ENCODE data around the gene CDK16. TPM values are rescaled to one million over a fixed set of nuclear protein-coding genes. Genes with fewer than 3 reads are reported as not detected.

Gene CDK16
- 52.8 and 61.2 TPM in 2 replicates for total RNA-seq

DNA sequence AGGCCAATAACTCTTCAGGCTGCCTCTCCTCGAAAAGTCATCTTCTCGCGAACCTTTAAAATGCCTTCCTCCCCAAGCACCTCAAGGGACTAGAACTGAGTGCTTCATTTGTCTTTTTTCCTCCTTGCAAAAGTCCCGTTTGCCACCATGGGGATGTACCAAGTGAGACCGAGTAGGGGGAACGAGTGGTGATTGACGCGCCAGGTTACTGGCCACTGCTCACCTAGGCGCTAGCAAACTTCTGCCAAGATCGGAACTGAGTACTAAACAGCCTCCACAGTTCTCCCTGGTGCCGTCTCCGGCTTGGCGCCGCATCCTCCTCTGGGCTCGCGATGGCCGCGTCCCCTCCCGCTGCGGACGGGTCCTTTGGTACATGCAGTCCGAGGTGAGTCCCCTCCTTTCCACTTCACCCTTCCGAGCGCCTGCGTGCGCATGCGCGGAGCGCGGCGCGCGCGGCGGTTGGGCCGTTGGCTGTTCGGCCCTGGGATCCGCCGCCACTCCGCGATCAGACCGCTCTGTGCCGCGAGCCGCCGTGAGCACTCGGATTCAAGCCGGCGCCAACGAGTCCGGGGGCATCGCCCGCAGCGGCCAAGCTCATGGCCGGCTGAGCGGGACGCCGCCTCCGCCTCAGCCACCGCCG is at the start of gene CDK16:
CDK16 (plus strand) TSS at position 402 of the 640 bp plus-strand sequence. CDS start 4,877 bp downstream, outside the sequence.

DNA sequence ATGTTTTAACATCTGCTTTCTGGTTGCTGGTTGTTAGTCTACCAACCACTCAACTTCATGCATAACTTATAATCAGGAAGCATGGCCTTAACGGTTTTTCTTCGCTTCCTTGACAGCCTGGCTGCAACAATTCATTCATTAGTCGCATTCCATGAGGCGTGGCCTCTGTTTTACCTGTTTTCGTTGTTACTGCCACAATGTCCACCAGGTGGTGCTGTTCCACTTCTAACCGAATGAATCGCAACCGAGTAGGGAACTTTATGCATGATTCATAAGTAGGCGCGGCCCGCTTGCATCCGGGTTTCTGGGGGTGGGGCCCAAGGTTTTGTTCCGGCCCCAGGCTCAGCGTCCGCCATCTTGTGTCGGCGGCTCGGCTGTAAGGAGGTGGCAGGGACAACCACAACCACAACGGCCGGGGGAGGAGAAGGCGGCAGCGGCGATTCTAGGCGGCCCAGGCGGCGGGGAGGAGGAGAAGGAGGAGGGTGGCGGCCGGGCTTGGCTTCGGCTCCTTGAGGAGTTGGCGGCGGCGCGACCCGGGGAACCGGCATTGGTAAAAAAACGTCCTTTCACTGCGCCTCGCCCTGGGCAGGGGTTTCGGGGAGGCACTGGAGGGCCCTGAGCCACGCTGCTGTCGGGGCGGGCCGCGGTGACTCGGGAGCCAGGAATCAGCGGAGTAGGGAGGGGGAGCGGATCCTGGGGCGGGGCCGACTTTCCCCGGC is 24.8 kb upstream of the CDK16 start, which contains the start of gene UBA1:
UBA1 (plus strand) TSS at position 355 of the 719 bp plus-strand sequence. CDS start 4,974 bp downstream, outside the sequence.

DNA sequence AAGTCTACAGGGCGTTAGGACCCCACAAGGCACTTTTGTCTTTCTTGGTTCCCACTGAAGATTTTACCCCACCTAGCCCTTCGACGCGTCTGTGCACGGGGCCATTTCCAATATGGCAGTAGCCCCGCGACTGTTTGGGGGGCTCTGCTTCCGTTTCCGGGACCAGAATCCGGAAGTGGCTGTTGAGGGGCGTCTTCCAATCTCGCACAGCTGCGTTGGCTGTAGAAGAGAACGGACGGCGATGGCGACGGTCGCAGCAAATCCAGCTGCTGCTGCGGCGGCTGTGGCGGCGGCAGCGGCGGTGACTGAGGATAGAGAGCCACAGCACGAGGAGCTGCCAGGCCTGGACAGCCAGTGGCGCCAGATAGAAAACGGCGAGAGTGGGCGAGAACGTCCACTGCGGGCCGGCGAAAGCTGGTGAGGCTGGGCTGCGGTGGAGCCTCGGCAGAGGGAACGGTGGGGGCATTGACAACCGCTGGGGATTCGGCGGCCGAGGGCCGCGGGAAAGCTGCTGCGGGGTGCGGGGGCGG is 14.4 kb downstream of the CDK16 start, which contains the start of gene USP11:
USP11 (plus strand) TSS at position 207 of the 530 bp plus-strand sequence; CDS start at position 242, 35 bp downstream.

Other genes starting within 250 kb of the CDK16 start
- gene RGN, start 140.2 kb upstream of the CDK16 start, total RNA-seq: 1.8 and 3.3 TPM in 2 replicates
- gene NDUFB11, start 74.0 kb upstream of the CDK16 start, total RNA-seq: 67.1 and 81.1 TPM in 2 replicates
- 39.7 and 42.1 TPM in 2 replicates for gene RBM10, start 73.5 kb upstream of the CDK16 start, total RNA-seq
- gene UBA1, start 24.9 kb upstream of the CDK16 start, total RNA-seq: 101 and 119 TPM in 2 replicates
- 45.4 and 45.9 TPM in 2 replicates for gene USP11, start 14.3 kb downstream of the CDK16 start, total RNA-seq
- gene ZNF157, start 151.9 kb downstream of the CDK16 start, total RNA-seq: 0.14 TPM in 1 of 2 replicates, not detected in the other